Bronchial epithelial cell (primary cell): ENCODE measurements around the gene KDR. TPM values are rescaled to one million over a fixed set of nuclear protein-coding genes. Genes with fewer than 3 reads are reported as not detected.

Experiments used
- DNase-seq: peaks from one replicate; pipeline ENCODE4 v3.0.0-alpha.2; 2010; ENCODE audit warnings: low read depth
- FAIRE-seq: peaks from 2 replicates; lab custom pipeline; 2011; peaks lifted over from hg19 to GRCh38; lab: Jason Lieb, UNC
- H3K27me3 ChIP-seq: 2 replicates; pipeline ENCODE4 v1.5.1; 2011; ENCODE audit warnings: low read length; ENCODE audit not compliant: control insufficient read depth, insufficient read depth
- H3K36me3 ChIP-seq: 2 replicates; pipeline ENCODE4 v1.5.1; 2011; ENCODE audit warnings: low read length; ENCODE audit not compliant: control insufficient read depth, insufficient read depth
- H3K4me3 ChIP-seq: 2 replicates; pipeline ENCODE4 v1.5.1; 2011; ENCODE audit warnings: mild to moderate bottlenecking, low read depth, low read length, control low read depth
- total RNA-seq: library from RNA; depleted of rRNA; stranded (reverse); fragments of >200 nt; gene quantifications from 2 replicates; pipeline ENCODE4 v1.2.1, GENCODE V29; 2014
- TF ChIP-seq, protein P1 (sequence below): IDR thresholded peaks from 2 replicates; pipeline ENCODE4 v1.5.1; 2011; ENCODE audit warnings: mild to moderate bottlenecking, moderate library complexity, low read length, control low read depth, inconsistent platforms; ENCODE audit not compliant: insufficient read depth, severe bottlenecking

Gene KDR
- total RNA-seq, 1 donor from 2014 or later, result under 0.01 TPM

DNA sequence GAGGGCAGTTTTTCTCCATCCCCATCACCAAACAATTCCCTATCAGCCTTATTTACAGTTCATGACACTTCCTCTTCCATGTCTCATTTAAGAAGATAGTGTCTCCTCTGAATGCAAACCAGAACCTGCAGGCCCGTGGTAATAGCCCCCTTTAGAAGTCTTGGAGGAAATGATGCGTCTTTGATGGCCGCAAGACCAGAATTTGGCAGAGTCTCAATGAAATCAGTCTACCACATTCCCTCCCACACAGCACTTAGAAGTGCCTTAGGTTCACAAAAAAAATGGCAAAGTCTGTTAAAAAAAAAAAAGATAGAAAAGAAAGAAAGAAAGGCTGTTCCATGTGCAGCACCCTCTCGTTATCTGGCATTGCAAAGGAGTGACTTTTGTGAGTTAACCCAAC lies 2.1 kb upstream of the KDR start:
- TF ChIP-seq, protein P1, sequence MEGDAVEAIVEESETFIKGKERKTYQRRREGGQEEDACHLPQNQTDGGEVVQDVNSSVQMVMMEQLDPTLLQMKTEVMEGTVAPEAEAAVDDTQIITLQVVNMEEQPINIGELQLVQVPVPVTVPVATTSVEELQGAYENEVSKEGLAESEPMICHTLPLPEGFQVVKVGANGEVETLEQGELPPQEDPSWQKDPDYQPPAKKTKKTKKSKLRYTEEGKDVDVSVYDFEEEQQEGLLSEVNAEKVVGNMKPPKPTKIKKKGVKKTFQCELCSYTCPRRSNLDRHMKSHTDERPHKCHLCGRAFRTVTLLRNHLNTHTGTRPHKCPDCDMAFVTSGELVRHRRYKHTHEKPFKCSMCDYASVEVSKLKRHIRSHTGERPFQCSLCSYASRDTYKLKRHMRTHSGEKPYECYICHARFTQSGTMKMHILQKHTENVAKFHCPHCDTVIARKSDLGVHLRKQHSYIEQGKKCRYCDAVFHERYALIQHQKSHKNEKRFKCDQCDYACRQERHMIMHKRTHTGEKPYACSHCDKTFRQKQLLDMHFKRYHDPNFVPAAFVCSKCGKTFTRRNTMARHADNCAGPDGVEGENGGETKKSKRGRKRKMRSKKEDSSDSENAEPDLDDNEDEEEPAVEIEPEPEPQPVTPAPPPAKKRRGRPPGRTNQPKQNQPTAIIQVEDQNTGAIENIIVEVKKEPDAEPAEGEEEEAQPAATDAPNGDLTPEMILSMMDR, result no peak
- peaks cover 20% of the 10 kb centered on the region for H3K27me3 ChIP-seq
- DNase-seq (no peak), FAIRE-seq (no peak)
- no peaks in the 10 kb centered on the region for H3K36me3 ChIP-seq
- no peak overlapping the region for H3K4me3 ChIP-seq

DNA sequence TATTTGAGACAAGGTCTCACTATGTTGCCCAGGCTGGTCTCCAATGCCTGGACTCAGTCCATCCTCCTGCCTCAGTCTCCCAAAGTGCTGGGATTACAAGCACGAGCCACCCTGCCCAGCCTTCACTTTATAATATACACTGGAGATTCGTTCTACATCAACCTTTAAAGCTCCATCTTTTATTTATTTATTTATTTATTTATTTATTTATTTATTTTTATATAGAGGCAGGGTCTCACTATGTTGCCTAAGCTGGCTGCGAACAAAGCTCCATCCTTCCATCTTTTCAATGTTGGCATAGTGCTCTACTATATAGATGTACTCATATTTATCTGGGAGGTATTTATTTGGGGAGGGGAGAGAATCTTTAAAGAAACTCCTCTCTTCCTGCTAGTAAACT lies 1.7 kb upstream of the KDR start:
- H3K27me3 ChIP-seq, result peaks cover 20% of the 10 kb centered on the region

DNA sequence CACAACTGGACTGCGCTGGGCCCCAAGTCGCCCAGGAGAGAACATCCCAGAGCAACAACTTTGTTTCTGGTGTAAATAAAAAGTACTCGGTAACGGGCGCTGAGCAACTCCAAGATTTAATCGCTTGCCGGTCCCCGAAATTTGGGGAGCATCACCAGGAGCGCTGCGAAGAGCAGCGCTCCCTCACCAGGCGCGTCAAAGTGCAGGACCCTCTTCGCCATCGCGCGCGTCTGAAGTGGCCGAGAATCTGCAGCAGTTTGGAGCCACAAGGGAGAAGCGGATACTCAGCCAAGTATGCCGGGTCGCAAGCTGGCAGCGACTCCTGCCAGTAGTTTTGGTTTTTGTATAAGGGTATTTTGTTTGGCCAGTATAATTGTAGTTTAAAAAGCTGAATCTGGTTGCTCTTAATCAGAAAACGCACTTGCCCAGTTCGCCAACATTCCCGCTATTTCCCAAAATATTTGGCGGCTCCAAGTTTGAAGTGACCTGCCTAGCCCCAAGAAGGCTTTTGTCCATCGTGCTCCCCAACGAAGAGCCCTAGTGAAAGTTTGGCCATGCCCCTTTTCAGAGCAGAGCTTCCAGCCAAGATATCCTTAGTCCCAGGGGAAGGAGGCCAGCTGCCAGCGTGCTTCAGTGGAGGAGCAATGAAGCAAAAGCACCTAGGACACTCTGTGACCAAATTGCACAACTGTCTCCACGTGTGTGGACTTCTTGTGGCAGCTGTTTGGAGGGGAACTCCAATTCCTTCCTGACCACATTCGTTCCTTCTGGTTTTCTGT lies 557 bp upstream of the KDR start:
- TF ChIP-seq, protein P1, result no peak
- peaks cover 20% of the 10 kb centered on the region for H3K27me3 ChIP-seq
- DNase-seq (no peak), FAIRE-seq (no peak)
- peak overlapping the region; percentile 21 for H3K4me3 ChIP-seq
- H3K36me3 ChIP-seq, result no peaks in the 10 kb centered on the region

More for the DNA sequence above, 1.7 kb upstream of the KDR start:
- TF ChIP-seq, protein P1, result no peak
- no peak overlapping the region for H3K4me3 ChIP-seq
- no peaks in the 10 kb centered on the region for H3K36me3 ChIP-seq
- DNase-seq, result no peak
- no peak for FAIRE-seq

DNA sequence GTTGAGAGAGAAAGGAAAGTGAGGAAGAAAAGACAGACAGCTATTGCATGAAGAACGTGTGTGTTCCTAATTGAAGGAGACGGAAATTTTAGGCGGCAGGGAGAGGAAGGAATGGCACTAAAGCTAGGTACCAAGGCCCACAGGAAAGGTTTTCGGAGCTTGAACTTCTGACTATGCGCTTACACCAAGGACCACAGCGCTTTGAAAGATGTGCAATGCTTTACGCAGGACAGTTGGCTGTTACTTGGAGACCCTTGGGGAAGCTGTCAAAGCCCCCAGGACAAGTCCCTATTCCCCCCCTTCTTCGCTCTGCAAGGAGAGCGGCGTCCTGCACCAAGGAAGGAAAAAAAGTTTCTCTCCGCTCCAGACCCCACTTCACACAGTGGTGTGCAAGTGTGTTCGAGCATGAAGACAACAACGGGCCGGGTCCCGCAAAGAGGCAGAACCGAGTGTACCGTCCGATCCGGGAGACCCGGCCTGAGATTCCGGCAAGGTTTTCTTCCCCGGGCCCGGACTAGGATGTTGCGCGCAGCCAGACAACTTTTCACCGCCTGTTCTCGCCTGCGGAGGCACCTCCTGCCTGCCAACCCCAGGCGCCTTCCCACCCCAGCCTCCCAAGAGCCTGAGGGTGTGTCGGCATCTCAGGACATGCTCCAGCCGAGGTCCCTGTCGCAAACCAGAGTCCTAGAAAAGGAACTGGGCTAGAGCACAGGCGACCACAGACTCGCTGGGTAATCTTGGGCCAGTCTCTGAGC lies 896 bp downstream of the KDR start:
- Histone ChIP-seq H3K36me3 (no peaks in the 10 kb centered on the region), H3K4me3 (no peak overlapping the region), H3K27me3 (peaks cover 22% of the 10 kb centered on the region)
- TF ChIP-seq, protein P1, result no peak
- no peak for DNase-seq
- FAIRE-seq, result no peak

DNA sequence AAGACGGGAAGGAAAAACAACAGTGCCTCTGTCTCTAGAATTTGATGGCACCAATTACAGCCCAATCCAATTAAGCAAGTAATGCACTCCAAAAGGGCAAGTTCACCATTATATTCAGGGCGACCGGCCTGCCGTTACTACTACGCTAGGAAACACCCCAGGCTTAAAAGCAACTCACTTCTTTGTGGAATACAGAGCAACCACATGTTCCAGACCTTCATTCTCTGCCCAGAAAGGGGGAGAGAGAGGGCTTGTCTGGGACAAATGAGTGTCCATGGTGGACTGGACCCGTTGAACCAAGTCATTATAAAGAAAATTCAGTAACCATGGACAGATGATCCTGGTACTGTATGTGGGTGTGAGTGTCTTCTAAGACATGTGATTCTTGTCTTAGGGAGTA lies 1.6 kb downstream of the KDR start:
- Histone ChIP-seq H3K4me3 (no peak overlapping the region), H3K36me3 (no peaks in the 10 kb centered on the region), H3K27me3 (peaks cover 22% of the 10 kb centered on the region)
- FAIRE-seq (no peak), DNase-seq (no peak)
- TF ChIP-seq, protein P1, result no peak
